Right lobe of liver (tissue), 6 donors: ENCODE results near the gene DCTN3. TPM values are rescaled to one million over a fixed set of nuclear protein-coding genes. Genes with fewer than 3 reads are reported as not detected.

Experiments used
- ATAC-seq, 4 donors: fragments of 200-7000 bp; cut with Tn5 transposase; one replicate each; pipeline ENCODE4 v1.9.1; 2020; ENCODE audit warnings: mild to moderate bottlenecking in 4 of 4, moderate library complexity in 4 of 4
- DNase-seq, 3 donors: peaks; one replicate each; pipeline ENCODE4 v3.0.0-alpha.2; 2020
- H3K27ac ChIP-seq, 3 donors: fragments of 200-600 bp; one replicate each; pipeline ENCODE4 v1.8.0; 2022
- H3K27me3 ChIP-seq, 2 donors: fragments of 200-600 bp; one replicate each; pipeline ENCODE4 v1.8.0; 2022
- H3K36me3 ChIP-seq, 4 donors: fragments of 200-600 bp; sonication (generic) in 1 of 4; one replicate each; pipeline versions ENCODE4 v1.5.1 to v1.8.0; 2017 to 2022; ENCODE audit warnings: control low read depth in 1 of 4
- H3K4me1 ChIP-seq, 4 donors: fragments of 200-600 bp; sonication (generic) in 1 of 4; one replicate each; pipeline versions ENCODE4 v1.5.1 to v1.8.0; 2017 to 2022; ENCODE audit warnings: control low read depth in 1 of 4
- H3K4me3 ChIP-seq, 3 donors: fragments of 200-600 bp; one replicate each; pipeline ENCODE4 v1.8.0; 2022
- H3K9me3 ChIP-seq, 4 donors: fragments of 200-600 bp; sonication (generic) in 1 of 4; one replicate each; pipeline versions ENCODE4 v1.5.1 to v1.8.0; 2017 to 2022; ENCODE audit warnings: control low read depth in 1 of 4
- CTCF ChIP-seq, 4 donors: fragments of 200-600 bp in 3 of 4; fragments of 450-650 bp in 1 of 4; IDR thresholded peaks; one replicate each; pipeline versions ENCODE4 v1.5.1 to v1.8.0; 2016 to 2022; ENCODE audit warnings: antibody characterized with exemption in 4 of 4, mild to moderate bottlenecking in 2 of 4
- POLR2A ChIP-seq: fragments of 450-650 bp; IDR thresholded peaks from one replicate; pipeline ENCODE4 v1.6.1; 2017; ENCODE audit warnings: antibody characterized with exemption, mild to moderate bottlenecking
- WGBS: methylation state at CpG from one replicate; pipeline ENCODE4 v1.1.6; 2018; ENCODE audit warnings: low coverage, low lambda C conversion rate; ENCODE audit not compliant: insufficient coverage; ENCODE audit errors: missing lambda C conversion rate; 5-methylcytosine and 5-hydroxymethylcytosine counted together
- intact Hi-C, 2 donors: fragments of 100-400 bp; cut with DNase I; formaldehyde crosslinking; loops; one replicate each; pipeline versions ENCODE4 v1.11.2 to v1.14.1; 2022
- small RNA-seq, 2 experiments: library from RNA; depleted of rRNA; stranded (forward); fragments of <200 nt; gene quantifications; one replicate each; pipeline ENCODE3, GENCODE V24; 2016
- total RNA-seq, 6 experiments: library from RNA; depleted of rRNA in 2 of 6; stranded (reverse); fragments of >200 nt in 2 of 6; fragmentation: NEBNext Ultra II Directional in 3 of 6; extraction: Animal tissue kit (Norgen Biotek cat#: 25700) in 3 of 6; gene quantifications; one replicate each; pipeline versions ENCODE4 v1.1.0 to v1.2.4, GENCODE V29; 2016 to 2023
- donor health status: DM: no; HTN: yes; CAD: no.
- donor health status: DM: no; HTN: no; CAD: no.
- donor health status: DM: no; HTN: no; CAD: no.
- donor health status: DM: no; HTN: yes; CAD: no.
- donor health status: DM: no; HTN: yes; CAD: no.

The DCTN3 gene
- total RNA-seq, 6 experiments from 2014 or later = 26.4 to 36.8 (median 32.7) TPM

DNA sequence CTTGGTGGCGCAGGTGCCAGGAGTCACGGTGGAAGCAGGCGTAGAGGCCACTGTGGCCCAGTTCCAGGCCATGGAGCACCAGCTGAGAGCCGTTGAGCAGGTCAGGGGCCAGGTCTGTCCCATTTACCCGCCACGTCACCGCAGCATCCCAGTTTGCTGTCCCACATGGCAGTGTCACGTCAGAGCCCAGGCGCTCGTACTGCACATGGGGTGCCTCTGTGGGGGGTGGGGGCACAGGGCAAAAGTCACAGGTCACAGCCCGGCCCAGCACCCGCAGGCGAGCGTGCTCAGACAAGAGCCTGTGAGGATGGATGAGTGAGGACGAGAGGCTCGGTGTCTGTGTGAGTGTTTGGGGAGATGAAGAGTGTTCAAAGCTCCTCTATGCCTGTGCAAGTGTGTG lies 55.7 kb downstream of the DCTN3 start:
- Histone ChIP-seq H3K27me3 (no peaks in the 10 kb centered on the region), H3K9me3 (no peaks in the 10 kb centered on the region), H3K27ac (no peak overlapping the region), H3K36me3 (no peaks in the 10 kb centered on the region), H3K4me3 (no peak overlapping the region), H3K4me1 (peaks cover 0 to 8% (median 0%) of the 10 kb centered on the region in 4 donors)
- intact Hi-C loops = no loop called here
- peak in 1 of 3 donors; percentile 43 for DNase-seq
- WGBS = 88% methylated on average over 3 of the region's 16 CpGs
- TF ChIP-seq POLR2A (no peak), CTCF (IDR thresholded peaks at IDR 0.05) (no peak)
- no peak for ATAC-seq

Small RNA genes lying within 50 kb of the gene (small RNA-seq; reads per million reads assigned to genes)
- 0 reads per million in 2 experiments for gene CCL27

Other genes starting within 250 kb of the DCTN3 start
- gene MYORG, start 243.6 kb downstream of the DCTN3 start, total RNA-seq = 10 to 100 TPM; 27.1 to 73.6 (median 36.0) TPM
- 10 to 100 TPM in 1 of 6 experiments, 1 to 10 TPM in 5; 4.1 to 10.7 (median 5.3) TPM for gene FAM219A, start 161.9 kb downstream of the DCTN3 start, total RNA-seq
- gene DNAI1, start 161.7 kb downstream of the DCTN3 start, total RNA-seq = not detected
- 1 to 10 TPM; 1.5 to 2.7 (median 2.1) TPM for gene ENHO, start 97.5 kb downstream of the DCTN3 start, total RNA-seq
- 10 to 100 TPM in 1 of 6 experiments, 1 to 10 TPM in 4, under 1 TPM in 1; 0.71 to 12.5 (median 3.4) TPM for gene CNTFR, start 30.8 kb downstream of the DCTN3 start, total RNA-seq
- gene RPP25L, start 8.4 kb downstream of the DCTN3 start, total RNA-seq = 10 to 100 TPM; 15.2 to 29.1 (median 25.0) TPM
- 1 to 10 TPM; 1.7 to 6.7 (median 2.5) TPM for gene ARID3C, start 8.6 kb upstream of the DCTN3 start, total RNA-seq
- gene SIGMAR1, start 17.3 kb upstream of the DCTN3 start, total RNA-seq = 100 to 1,000 TPM in 5 of 6 experiments, 10 to 100 TPM in 1; 69.3 to 237 (median 123) TPM
- gene GALT, start 26.2 kb upstream of the DCTN3 start, total RNA-seq = 100 to 1,000 TPM in 4 of 6 experiments, 10 to 100 TPM in 2; 58.2 to 157 (median 117) TPM
- 10 to 100 TPM in 5 of 6 experiments, 1 to 10 TPM in 1; 9.7 to 21.5 (median 14.7) TPM for gene IL11RA, start 31.7 kb upstream of the DCTN3 start, total RNA-seq
- gene CCL27, start 42.2 kb upstream of the DCTN3 start, total RNA-seq = not detected
- gene CCL19, start 70.8 kb upstream of the DCTN3 start, total RNA-seq = 1 to 10 TPM in 3 of 6 experiments, under 1 TPM in 3; 0.77 to 6.5 (median 1.1) TPM
- gene CCL21, start 89.6 kb upstream of the DCTN3 start, total RNA-seq = 10 to 100 TPM in 2 of 6 experiments, 1 to 10 TPM in 4; 1.5 to 22.3 (median 7.6) TPM